HepG2 (cell line): ENCODE data around the gene CKB. TPM values are rescaled to one million over a fixed set of nuclear protein-coding genes. Genes with fewer than 3 reads are reported as not detected.

Experiments used
- ATAC-seq: fragments of 200-7000 bp; cut with Tn5 transposase; 3 replicates; pipeline ENCODE4 v1.9.1; 2020; ENCODE audit warnings: mild to moderate bottlenecking, moderate library complexity
- BruUV-seq: library from RNA; stranded (reverse); fragments of 400-500 nt; replicated peaks from 2 replicates; lab custom pipeline; 2021; lab: Mats Ljungman, UMichigan
- CTCF ChIA-PET: fragments of 300-600 bp; formaldehyde crosslinking; extraction: SDS; loops from one replicate; lab custom pipeline; 2021; ENCODE audit warnings: low total read pairs, inconsistent platforms, low intra/inter-chr PET ratio; lab: Yijun Ruan, JAX
- POLR2A ChIA-PET: fragments of 350-600 bp; sonication (Branson Sonifier 250); formaldehyde crosslinking; loops from one replicate; lab custom pipeline; 2020; ENCODE audit warnings: antibody characterized with exemption, inconsistent platforms; lab: Yijun Ruan, JAX
- DNase-seq: peaks from one replicate; pipeline ENCODE4 v3.0.0-alpha.2; 2015; ENCODE audit warnings: low spot score
- FAIRE-seq: peaks from 3 replicates; lab custom pipeline; 2011; peaks lifted over from hg19 to GRCh38; lab: Jason Lieb, UNC
- H2AFZ ChIP-seq: one replicate; pipeline ENCODE4 v1.6.1; 2011; ENCODE audit warnings: low read length, inconsistent platforms
- H3K27ac ChIP-seq: fragments of 300-600 bp; 3 replicates; pipeline ENCODE4 v1.8.0; 2011; ENCODE audit warnings: mixed run types, mild to moderate bottlenecking, mixed read lengths, low read length, inconsistent platforms; ENCODE audit not compliant: insufficient read depth; ENCODE audit errors: extremely low read length
- H3K27me3 ChIP-seq, 2 experiments: fragments of 200-600 bp in 1 of 2; 2 replicates in 1 of 2; 3 replicates in 1 of 2; pipeline versions ENCODE4 v1.6.0 to v1.8.0; 2011; ENCODE audit warnings: low read length in 2 of 2, mild to moderate bottlenecking in 2 of 2, moderate library complexity in 2 of 2, inconsistent platforms in 1 of 2; ENCODE audit not compliant: insufficient read depth in 2 of 2, control insufficient read depth in 1 of 2
- H3K36me3 ChIP-seq, 2 experiments: fragments of 200-600 bp in 1 of 2; replicated peaks in 1 of 2; 2 replicates in 1 of 2; 3 replicates in 1 of 2; pipeline versions ENCODE4 v1.5.1 to v1.8.0; 2011; ENCODE audit warnings: low read length in 2 of 2, inconsistent platforms in 1 of 2; ENCODE audit not compliant: insufficient read depth in 2 of 2, control insufficient read depth in 1 of 2
- H3K4me1 ChIP-seq: 2 replicates; pipeline ENCODE4 v1.5.1; 2012; ENCODE audit warnings: low read length, inconsistent platforms; ENCODE audit not compliant: insufficient read depth
- H3K4me2 ChIP-seq: 2 replicates; pipeline ENCODE4 v1.6.0; 2011; ENCODE audit warnings: low read depth, low read length, inconsistent platforms
- H3K4me3 ChIP-seq, 3 experiments: fragments of 200-600 bp in 1 of 3; sonication (generic), shearing (Covaris generic) in 1 of 3; replicated peaks in 1 of 3; 2 replicates each; pipeline ENCODE4 v1.5.1; 2011 to 2016; ENCODE audit warnings: low read length in 3 of 3, inconsistent platforms in 2 of 3, low read depth in 2 of 3, mild to moderate bottlenecking in 2 of 3, control low read depth in 1 of 3, mixed read lengths in 1 of 3; ENCODE audit not compliant: insufficient read depth in 1 of 3
- H3K79me2 ChIP-seq: one replicate; pipeline ENCODE4 v1.6.1; 2011; ENCODE audit warnings: low read length, inconsistent platforms; ENCODE audit not compliant: insufficient read depth
- H3K9ac ChIP-seq: 2 replicates; pipeline ENCODE4 v1.6.0; 2011; ENCODE audit warnings: mild to moderate bottlenecking, low read depth, low read length, inconsistent platforms; ENCODE audit not compliant: insufficient read depth
- H3K9me3 ChIP-seq: 2 replicates; pipeline ENCODE4 v1.5.1; 2012; ENCODE audit warnings: mild to moderate bottlenecking, low read length
- H4K20me1 ChIP-seq: 2 replicates; pipeline ENCODE4 v1.6.0; 2011; ENCODE audit warnings: inconsistent platforms, mild to moderate bottlenecking, low read length, moderate library complexity; ENCODE audit not compliant: insufficient read depth
- CAMTA2 ChIP-seq: sonication (generic); formaldehyde crosslinking; IDR thresholded peaks from 2 replicates; pipeline ENCODE4 v1.4.0; 2020; ENCODE audit warnings: mild to moderate bottlenecking, missing genetic modification reagents, borderline replicate concordance
- DMAP1 ChIP-seq: IDR thresholded peaks from 2 replicates; pipeline ENCODE4 v1.6.1; 2016
- FOSL2 ChIP-seq: sonication (generic); formaldehyde crosslinking; IDR thresholded peaks from 2 replicates; pipeline ENCODE4 v1.4.0; 2020; ENCODE audit warnings: missing genetic modification reagents
- GATAD2A ChIP-seq: IDR thresholded peaks from 2 replicates; pipeline ENCODE4 v1.6.1; 2016
- GZF1 ChIP-seq: sonication (generic); formaldehyde crosslinking; IDR thresholded peaks from 2 replicates; pipeline ENCODE4 v1.5.1; 2020; ENCODE audit warnings: mild to moderate bottlenecking, missing genetic modification reagents
- HOXA9 ChIP-seq: sonication (generic); formaldehyde crosslinking; IDR thresholded peaks from 2 replicates; pipeline ENCODE4 v1.8.1; 2022; ENCODE audit warnings: missing genetic modification reagents, mild to moderate bottlenecking, moderate library complexity, borderline replicate concordance
- MED1 ChIP-seq: sonication (generic); formaldehyde crosslinking; IDR thresholded peaks from 2 replicates; pipeline ENCODE4 v1.4.0; 2020; ENCODE audit warnings: missing genetic modification reagents
- NPAS2 ChIP-seq: sonication (generic); formaldehyde crosslinking; IDR thresholded peaks from 2 replicates; pipeline ENCODE4 v1.8.0; 2022; ENCODE audit warnings: mild to moderate bottlenecking, missing genetic modification reagents, borderline replicate concordance
- SAP130 ChIP-seq: IDR thresholded peaks from 2 replicates; pipeline ENCODE4 v1.6.1; 2016; ENCODE audit warnings: low read depth
- SYNCRIP ChIP-seq: fragments of 200-400 bp; formaldehyde crosslinking; IDR thresholded peaks from 2 replicates; pipeline ENCODE4 v1.6.1; 2018; ENCODE audit warnings: mild to moderate bottlenecking, low read depth, low read length; ENCODE audit not compliant: insufficient read depth
- ZHX1 ChIP-seq: sonication (generic); formaldehyde crosslinking; IDR thresholded peaks from 2 replicates; pipeline ENCODE4 v1.8.1; 2022; ENCODE audit warnings: low read depth, mild to moderate bottlenecking, missing genetic modification reagents
- ZNF878 ChIP-seq: sonication (generic); formaldehyde crosslinking; IDR thresholded peaks from 2 replicates; pipeline ENCODE4 v1.8.1; 2023; ENCODE audit warnings: mild to moderate bottlenecking, missing genetic modification reagents, moderate library complexity
- ZNF879 ChIP-seq: sonication (generic); formaldehyde crosslinking; IDR thresholded peaks from 2 replicates; pipeline ENCODE4 v1.8.1; 2023; ENCODE audit warnings: missing genetic modification reagents
- WGBS: methylation state at CpG from one replicate; pipeline ENCODE4 v1.1.6; 2017; ENCODE audit warnings: low lambda C conversion rate; 5-methylcytosine and 5-hydroxymethylcytosine counted together
- in situ Hi-C: cut with HindIII; loops from 2 replicates; pipeline ENCODE4 v1.10.0; 2017; ENCODE audit warnings: low pct_unique_long_range_greater_than_20kb; ENCODE audit not compliant: extremely low pct_ligation_motif_present
- intact Hi-C: fragments of 100-400 bp; cut with micrococcal nuclease; formaldehyde crosslinking; loops from one replicate; pipeline ENCODE4 v1.10.0; 2022; ENCODE audit not compliant: unreplicated experiment
- polyA plus RNA-seq, 8 experiments: library from polyadenylated mRNA; depleted of rRNA in 3 of 8; stranded (reverse) in 7 of 8; unstranded in 1 of 8; fragments of >200 nt; fragmentation: Illumina TruSeq in 4 of 8; extraction: Trizol in 4 of 8; gene quantifications; 2 replicates each; pipeline versions ENCODE4 v1.2.1 to v1.2.3, GENCODE V29; 2011 to 2016; ENCODE audit warnings: low read depth in 4 of 8, missing spikeins in 1 of 8, mixed read lengths in 1 of 8; ENCODE audit not compliant: insufficient read depth in 1 of 8
- total RNA-seq, 5 experiments: library from RNA; depleted of rRNA; stranded (reverse); fragments of >200 nt; fragmentation: Illumina TruSeq; extraction: Trizol; gene quantifications; 2 replicates each; pipeline ENCODE4 v1.2.3, GENCODE V29; 2016; ENCODE audit warnings: low read depth in 1 of 5
- TF ChIP-seq, protein P1 (sequence below): sonication (generic); formaldehyde crosslinking; IDR thresholded peaks from 2 replicates; pipeline ENCODE4 v1.9.0; 2021; ENCODE audit warnings: missing genetic modification reagents, mild to moderate bottlenecking, borderline replicate concordance
- TF ChIP-seq, protein P2 (sequence below): sonication (generic); formaldehyde crosslinking; IDR thresholded peaks from 2 replicates; pipeline ENCODE4 v1.4.0; 2020; ENCODE audit warnings: missing genetic modification reagents, borderline replicate concordance

Gene CKB
- total and polyA plus RNA-seq, 2 of the 13 experiments (the other 11 are each of a cell fraction or from before 2014, with no cell fraction given): 82.3 to 217 TPM

GRCh38 chr14:103534576-103535061 lies 12.0 kb upstream of the CKB start:
- POLR2A ChIA-PET: interaction anchor here (1.4 to 2.6 kb wide), 3 partner anchors 12 to 27 kb away, joined by 4 to 9 read pairs (median 6); partner anchors contain the start of genes BAG5, CKB and COA8
- Histone ChIP-seq H3K4me2 (no peak overlapping the region), H3K27ac (no peak overlapping the region), H3K79me2 (peaks cover 17% of the 10 kb centered on the region), H3K27me3 (no peaks in the 10 kb centered on the region; a peak in 1 of 5 replicates), H4K20me1 (no peaks in the 10 kb centered on the region), H3K9me3 (no peaks in the 10 kb centered on the region), H2AFZ (no peak overlapping the region), H3K36me3 (peaks cover 3 to 4% of the 10 kb centered on the region in 2 experiments; a peak in 3 of 5 replicates), H3K9ac (no peak overlapping the region)
- ATAC-seq (no peak), FAIRE-seq (no peak)
- CTCF ChIA-PET: no interaction called here
- intact Hi-C loops: no loop called here
- WGBS: 96% methylated on average over 5 of the region's 22 CpGs
- TF ChIP-seq GATAD2A (CRISPR knock-in tag): no peak
- TF ChIP-seq GZF1 (CRISPR knock-in tag): no peak
- TF ChIP-seq SAP130 (CRISPR knock-in tag): no peak
- TF ChIP-seq SYNCRIP: no peak
- TF ChIP-seq FOSL2 (CRISPR knock-in tag): no peak
- TF ChIP-seq, protein P1, sequence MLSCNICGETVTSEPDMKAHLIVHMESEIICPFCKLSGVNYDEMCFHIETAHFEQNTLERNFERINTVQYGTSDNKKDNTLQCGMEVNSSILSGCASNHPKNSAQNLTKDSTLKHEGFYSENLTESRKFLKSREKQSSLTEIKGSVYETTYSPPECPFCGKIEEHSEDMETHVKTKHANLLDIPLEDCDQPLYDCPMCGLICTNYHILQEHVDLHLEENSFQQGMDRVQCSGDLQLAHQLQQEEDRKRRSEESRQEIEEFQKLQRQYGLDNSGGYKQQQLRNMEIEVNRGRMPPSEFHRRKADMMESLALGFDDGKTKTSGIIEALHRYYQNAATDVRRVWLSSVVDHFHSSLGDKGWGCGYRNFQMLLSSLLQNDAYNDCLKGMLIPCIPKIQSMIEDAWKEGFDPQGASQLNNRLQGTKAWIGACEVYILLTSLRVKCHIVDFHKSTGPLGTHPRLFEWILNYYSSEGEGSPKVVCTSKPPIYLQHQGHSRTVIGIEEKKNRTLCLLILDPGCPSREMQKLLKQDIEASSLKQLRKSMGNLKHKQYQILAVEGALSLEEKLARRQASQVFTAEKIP (CRISPR knock-in tag): no peak
- no peak for TF ChIP-seq ZNF878 (CRISPR knock-in tag)
- TF ChIP-seq NPAS2 (CRISPR knock-in tag): no peak
- no peak for TF ChIP-seq ZNF879 (CRISPR knock-in tag)
- TF ChIP-seq HOXA9 (CRISPR knock-in tag): no peak
- TF ChIP-seq CAMTA2 (CRISPR knock-in tag): no peak
- no peak for TF ChIP-seq ZHX1
- no peak for TF ChIP-seq DMAP1
- TF ChIP-seq, protein P2, sequence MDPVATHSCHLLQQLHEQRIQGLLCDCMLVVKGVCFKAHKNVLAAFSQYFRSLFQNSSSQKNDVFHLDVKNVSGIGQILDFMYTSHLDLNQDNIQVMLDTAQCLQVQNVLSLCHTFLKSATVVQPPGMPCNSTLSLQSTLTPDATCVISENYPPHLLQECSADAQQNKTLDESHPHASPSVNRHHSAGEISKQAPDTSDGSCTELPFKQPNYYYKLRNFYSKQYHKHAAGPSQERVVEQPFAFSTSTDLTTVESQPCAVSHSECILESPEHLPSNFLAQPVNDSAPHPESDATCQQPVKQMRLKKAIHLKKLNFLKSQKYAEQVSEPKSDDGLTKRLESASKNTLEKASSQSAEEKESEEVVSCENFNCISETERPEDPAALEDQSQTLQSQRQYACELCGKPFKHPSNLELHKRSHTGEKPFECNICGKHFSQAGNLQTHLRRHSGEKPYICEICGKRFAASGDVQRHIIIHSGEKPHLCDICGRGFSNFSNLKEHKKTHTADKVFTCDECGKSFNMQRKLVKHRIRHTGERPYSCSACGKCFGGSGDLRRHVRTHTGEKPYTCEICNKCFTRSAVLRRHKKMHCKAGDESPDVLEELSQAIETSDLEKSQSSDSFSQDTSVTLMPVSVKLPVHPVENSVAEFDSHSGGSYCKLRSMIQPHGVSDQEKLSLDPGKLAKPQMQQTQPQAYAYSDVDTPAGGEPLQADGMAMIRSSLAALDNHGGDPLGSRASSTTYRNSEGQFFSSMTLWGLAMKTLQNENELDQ: no peak
- no peak for TF ChIP-seq MED1 (CRISPR knock-in tag)
- TF ChIP-seq, all 625 proteins: peak for 0
- no peak overlapping the region for H3K4me3 ChIP-seq
- DNase-seq: no peak
- no TSS peak for BruUV-seq
- H3K4me1 ChIP-seq: peaks cover 38% of the 10 kb centered on the region
- in situ Hi-C loops: no loop called here
